Islet precursor cell (in vitro differentiated cells): ENCODE measurements around the gene KCNK6.

Experiments
- DNase-seq: peaks from one replicate; pipeline ENCODE4 v3.0.0-alpha.2; 2018

Gene KCNK6

GRCh38 chr19:38319421-38320258 lies at the start of gene KCNK6:
TSS of gene KCNK6 (plus strand) at chr19:38319845. CDS start at chr19:38319951, 106 bp downstream.
- peak; percentile 66 for DNase-seq

- DNase-seq, result peak; percentile 83
Measured at GRCh38 chr19:38270587-38271167, 49.0 kb upstream of the KCNK6 start.

GRCh38 chr19:38273499-38273898 lies 46.1 kb upstream of the KCNK6 start:
- no peak for DNase-seq

GRCh38 chr19:38274739-38275138 lies 44.9 kb upstream of the KCNK6 start:
- DNase-seq, result peak; percentile 48

GRCh38 chr19:38276942-38277517 lies 42.6 kb upstream of the KCNK6 start:
- DNase-seq, result no peak

- no peak for DNase-seq
Measured at GRCh38 chr19:38277549-38277948, 42.1 kb upstream of the KCNK6 start.

GRCh38 chr19:38277969-38278680 lies 41.5 kb upstream of the KCNK6 start:
- DNase-seq, result peak; percentile 91

- DNase-seq, result no peak
Measured at GRCh38 chr19:38278751-38279150, 40.9 kb upstream of the KCNK6 start.

- DNase-seq, result no peak
Measured at GRCh38 chr19:38280030-38280921, 39.4 kb upstream of the KCNK6 start.

GRCh38 chr19:38281811-38282566 lies 37.7 kb upstream of the KCNK6 start:
- DNase-seq, result no peak

- no peak for DNase-seq
Measured at GRCh38 chr19:38283271-38283670, 36.4 kb upstream of the KCNK6 start.

- DNase-seq, result no peak
Measured at GRCh38 chr19:38284422-38284821, 35.2 kb upstream of the KCNK6 start.

GRCh38 chr19:38285567-38285966 lies 34.1 kb upstream of the KCNK6 start:
- DNase-seq, result no peak

- no peak for DNase-seq
Measured at GRCh38 chr19:38287604-38288003, 32.0 kb upstream of the KCNK6 start.

- DNase-seq, result no peak
Measured at GRCh38 chr19:38288123-38288855, 31.4 kb upstream of the KCNK6 start.

GRCh38 chr19:38289955-38290354 lies 29.7 kb upstream of the KCNK6 start:
- DNase-seq, result no peak

- peak; percentile 48 for DNase-seq
Measured at GRCh38 chr19:38290631-38291147, 29.0 kb upstream of the KCNK6 start.

- DNase-seq, result peak; percentile 57
Measured at GRCh38 chr19:38291855-38292254, 27.8 kb upstream of the KCNK6 start.

GRCh38 chr19:38293281-38293680 lies 26.4 kb upstream of the KCNK6 start:
- peak; percentile 47 for DNase-seq

- DNase-seq, result peak; percentile 37
Measured at GRCh38 chr19:38294090-38294489, 25.6 kb upstream of the KCNK6 start.
